GM18502 (cell line): ENCODE measurements around the gene GOLGA8M.
"Not testable (repeated sequence)": the region's sequence is repeated elsewhere in the genome, so short reads cannot be mapped to it uniquely, and the experiment has no call there.

Experiments
- ATAC-seq: cut with Tn5 transposase; IDR thresholded peaks from one replicate; pipeline ENCODE4 v1.9.1; 2021; ENCODE audit warnings: mild to moderate bottlenecking; ENCODE audit not compliant: unreplicated experiment, poor library complexity

The GOLGA8M gene

DNA sequence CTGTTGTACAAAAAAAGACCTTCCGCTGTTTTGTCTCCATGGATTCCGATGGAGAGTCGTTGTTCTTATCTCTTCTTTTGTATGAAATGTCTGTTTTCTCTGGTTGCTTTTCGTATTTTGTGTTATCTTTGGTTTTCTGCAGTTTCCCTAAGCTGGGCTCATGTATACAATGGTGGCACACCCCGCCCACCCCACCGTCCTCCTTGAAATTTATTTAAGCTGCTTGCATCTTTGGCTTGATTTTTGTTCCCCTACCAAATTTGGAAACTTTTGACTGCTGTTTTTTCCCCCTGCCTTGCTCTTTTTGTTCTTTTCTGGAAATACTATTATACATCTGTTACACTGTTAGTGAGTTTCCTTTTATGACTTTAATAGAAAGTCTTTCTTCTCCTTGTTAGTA is 47.6 kb downstream of the GOLGA8M start:
- ATAC-seq, result not testable (repeated sequence)

DNA sequence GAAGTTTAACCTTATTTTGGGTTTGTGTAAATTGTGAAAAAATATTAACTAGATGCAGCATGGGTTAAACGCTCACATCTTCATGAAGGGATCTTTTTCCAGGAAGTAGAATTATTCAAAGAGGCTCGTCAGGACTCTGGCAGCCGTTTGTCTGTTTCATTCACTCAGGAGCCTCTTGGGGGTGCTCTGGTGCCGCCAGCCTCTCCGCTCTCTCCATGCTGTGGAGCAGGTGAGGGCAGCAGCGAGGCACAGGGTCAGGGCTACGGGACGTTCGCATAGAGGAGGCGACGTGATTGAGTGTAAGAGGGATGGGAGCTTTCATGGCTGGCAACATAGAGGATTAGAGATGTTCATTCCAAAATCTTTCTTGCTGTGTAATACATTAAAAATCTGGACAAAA is 48.5 kb downstream of the GOLGA8M start:
- not testable (repeated sequence) for ATAC-seq

DNA sequence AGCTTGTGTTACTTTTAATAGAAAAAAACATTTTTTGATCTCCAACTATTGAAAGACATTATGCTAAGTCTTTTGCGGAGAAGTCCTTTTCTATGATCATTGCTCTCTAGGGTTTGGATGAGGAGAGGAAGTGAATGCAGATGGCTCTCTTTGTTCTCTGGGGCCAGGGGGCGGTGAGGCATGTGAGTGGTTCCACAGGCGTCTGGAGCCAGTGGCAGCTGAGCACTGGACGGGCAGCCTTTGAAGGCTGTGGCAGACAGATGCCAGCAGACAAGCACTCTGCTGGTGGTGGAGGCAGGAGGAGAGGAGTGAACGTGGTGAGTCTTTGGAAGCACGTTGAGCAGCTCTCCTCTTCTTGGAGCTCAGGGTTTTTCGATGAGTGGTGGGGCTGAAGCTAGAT is 51.5 kb downstream of the GOLGA8M start:
- not testable (repeated sequence) for ATAC-seq

DNA sequence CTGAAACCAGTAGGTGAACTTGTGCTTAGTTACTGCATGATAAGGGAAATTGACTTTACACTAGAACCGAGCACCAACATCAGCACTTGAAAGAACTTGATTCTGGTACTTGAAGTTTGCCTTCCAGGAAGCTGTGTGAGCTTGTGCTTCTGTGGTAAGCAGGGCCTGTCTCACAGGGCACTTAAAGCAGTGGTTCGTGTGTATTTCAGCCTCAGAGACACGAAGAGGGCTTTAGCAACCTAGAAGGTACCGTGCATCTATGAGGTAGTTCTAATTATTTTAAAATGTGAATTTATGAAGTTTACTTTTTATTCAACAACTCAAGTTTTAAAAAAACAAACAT is 56.2 kb downstream of the GOLGA8M start:
- not testable (repeated sequence) for ATAC-seq

DNA sequence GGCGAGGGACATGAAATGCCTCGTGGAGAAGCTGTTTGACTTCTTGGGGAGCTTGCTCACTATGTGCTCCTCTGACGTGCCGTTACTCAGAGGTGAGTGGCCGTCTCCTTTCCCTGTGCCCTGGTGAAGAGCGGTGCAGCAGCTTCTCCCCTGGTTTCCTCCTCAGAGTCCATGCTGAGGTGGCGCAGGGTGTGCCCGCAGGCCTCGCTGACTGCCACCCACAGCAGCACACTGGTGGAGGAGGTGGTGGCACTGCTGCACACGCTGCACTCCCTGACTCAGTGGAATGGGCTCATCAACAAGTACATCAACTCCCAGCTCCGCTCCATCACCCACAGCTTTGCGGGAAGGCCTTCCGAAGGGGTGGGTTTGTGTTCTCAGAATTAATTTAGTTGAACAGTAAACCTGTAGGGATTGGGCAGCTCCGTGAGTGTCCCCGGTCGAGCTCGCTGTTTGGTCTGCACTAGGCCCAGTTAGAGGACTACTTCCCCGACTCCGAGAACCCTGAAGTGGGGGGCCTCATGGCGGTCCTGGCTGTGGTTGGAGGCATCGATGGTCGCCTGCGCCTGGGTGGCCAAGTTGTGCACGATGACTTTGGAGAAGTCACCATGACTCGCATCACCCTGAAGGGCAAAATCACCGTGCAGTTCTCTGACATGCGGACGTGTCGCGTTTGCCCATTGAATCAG is 56.7 kb downstream of the GOLGA8M start:
- ATAC-seq, result not testable (repeated sequence)

DNA sequence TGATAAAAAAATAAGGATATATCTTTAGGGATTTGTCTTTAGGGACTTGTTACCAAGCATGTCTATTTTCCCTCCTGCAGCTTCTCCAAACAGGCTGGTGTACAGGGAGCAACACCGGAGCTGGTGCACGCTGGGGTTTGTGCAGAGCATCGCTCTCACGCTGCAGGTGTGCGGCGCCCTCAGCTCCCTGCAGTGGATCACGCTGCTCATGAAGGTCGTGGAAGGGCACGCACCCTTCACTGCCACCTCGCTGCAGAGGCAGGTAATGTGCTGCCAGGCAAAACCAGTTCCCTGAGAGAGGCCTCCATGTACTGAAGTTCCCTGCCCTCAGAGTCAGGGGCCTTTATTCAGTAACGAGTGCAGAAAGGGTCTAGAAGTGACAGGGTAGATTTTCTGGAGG is 58.0 kb downstream of the GOLGA8M start:
- not testable (repeated sequence) for ATAC-seq

DNA sequence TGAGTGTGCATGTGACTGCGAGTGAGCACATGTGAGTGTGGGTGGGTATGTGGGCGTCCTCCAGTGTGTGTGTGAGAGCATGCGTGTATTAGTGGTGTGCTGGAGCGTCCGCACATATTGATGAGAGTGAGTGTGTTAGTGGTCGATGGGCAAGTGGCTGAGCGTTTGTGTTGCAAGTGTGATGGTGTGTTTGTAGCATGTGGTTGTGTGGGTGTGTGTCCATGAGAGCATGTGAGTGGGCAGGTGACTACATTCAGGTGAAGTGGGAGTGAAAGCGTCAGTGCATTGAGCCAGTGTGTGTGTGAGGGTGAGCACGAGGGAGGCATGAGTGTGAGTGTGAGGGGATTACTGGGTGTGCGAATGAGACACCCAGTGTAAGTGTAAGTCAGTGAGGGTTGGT is 59.7 kb downstream of the GOLGA8M start:
- not testable (repeated sequence) for ATAC-seq
